ENCODE data around the gene ICA1.
"Not testable (repeated sequence)": the region's sequence is repeated elsewhere in the genome, so short reads cannot be mapped to it uniquely, and the experiment has no call there.

The ICA1 gene

DNA sequence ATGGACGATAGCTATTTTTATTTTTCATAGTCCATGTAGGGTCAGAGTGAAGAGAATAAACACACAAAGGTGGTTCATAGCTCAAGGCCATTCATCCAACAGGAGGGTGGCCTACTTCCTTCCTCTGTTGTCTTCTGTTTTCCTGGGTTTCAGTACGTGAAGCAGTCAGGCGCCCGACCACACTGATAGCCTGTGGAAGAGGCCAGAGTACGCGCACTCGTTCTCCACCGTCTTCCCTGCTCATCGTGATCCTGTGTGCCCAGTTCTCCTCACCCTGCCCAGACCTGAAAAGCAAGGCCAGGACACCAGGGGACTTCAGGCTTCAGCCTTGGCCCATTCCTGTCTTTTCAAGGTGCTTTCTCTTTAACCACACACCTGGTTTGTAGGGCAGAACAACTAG lies 158.7 kb downstream of the ICA1 start:
- TF ChIP-seq CTCF (IDR thresholded peaks at IDR 0.05; ENCODE audit: low read depth, low read length) = no peak

DNA sequence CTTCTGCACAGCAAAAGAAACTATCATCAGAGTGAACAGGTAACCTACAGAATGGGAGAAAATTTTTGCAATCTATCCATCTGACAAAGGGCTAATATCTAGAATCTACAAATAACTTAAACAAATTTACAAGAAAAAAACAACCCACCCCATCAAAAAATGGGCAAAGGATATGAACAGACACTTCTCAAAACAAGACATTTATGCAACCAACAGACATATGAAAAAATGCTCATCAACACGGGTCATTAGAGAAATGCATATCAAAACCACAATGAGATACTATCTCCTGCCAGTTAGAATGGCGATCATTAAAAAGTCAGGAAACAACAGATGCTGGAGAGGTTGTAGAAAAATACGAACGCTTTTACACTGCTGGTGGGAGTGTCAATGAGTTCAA lies 160.7 kb downstream of the ICA1 start:
- DNase-seq (ENCODE audit: low read depth, low spot score); in situ Hi-C loops (cut with HindIII; ENCODE audit: low sequenced_read_pairs); H3K4me3 ChIP-seq (ENCODE audit: low read depth, low read length): not testable (repeated sequence)

More for the DNA sequence above, 158.7 kb downstream of the ICA1 start:
- DNase-seq (ENCODE audit: low read depth, low spot score) = no peak
- in situ Hi-C loops (cut with HindIII; ENCODE audit: low sequenced_read_pairs) = no loop called here
- H3K4me3 ChIP-seq (ENCODE audit: low read depth, low read length) = no peak overlapping the region

- no peak for DNase-seq (ENCODE audit: low read depth, low spot score)
- no peak overlapping the region for H3K4me3 ChIP-seq (ENCODE audit: low read depth, low read length)
- in situ Hi-C loops (cut with HindIII; ENCODE audit: low sequenced_read_pairs) = no loop called here
- no peak for TF ChIP-seq CTCF (IDR thresholded peaks at IDR 0.05; ENCODE audit: low read depth, low read length)
Measured at GRCh38 chr7:8094164-8095140, 167.5 kb downstream of the ICA1 start.

GRCh38 chr7:8092140-8092539 lies 169.8 kb downstream of the ICA1 start:
- no peak for TF ChIP-seq CTCF (IDR thresholded peaks at IDR 0.05; ENCODE audit: low read depth, low read length)
- DNase-seq (ENCODE audit: low read depth, low spot score) = no peak
- in situ Hi-C loops (cut with HindIII; ENCODE audit: low sequenced_read_pairs) = no loop called here
- H3K4me3 ChIP-seq (ENCODE audit: low read depth, low read length) = no peak overlapping the region

DNA sequence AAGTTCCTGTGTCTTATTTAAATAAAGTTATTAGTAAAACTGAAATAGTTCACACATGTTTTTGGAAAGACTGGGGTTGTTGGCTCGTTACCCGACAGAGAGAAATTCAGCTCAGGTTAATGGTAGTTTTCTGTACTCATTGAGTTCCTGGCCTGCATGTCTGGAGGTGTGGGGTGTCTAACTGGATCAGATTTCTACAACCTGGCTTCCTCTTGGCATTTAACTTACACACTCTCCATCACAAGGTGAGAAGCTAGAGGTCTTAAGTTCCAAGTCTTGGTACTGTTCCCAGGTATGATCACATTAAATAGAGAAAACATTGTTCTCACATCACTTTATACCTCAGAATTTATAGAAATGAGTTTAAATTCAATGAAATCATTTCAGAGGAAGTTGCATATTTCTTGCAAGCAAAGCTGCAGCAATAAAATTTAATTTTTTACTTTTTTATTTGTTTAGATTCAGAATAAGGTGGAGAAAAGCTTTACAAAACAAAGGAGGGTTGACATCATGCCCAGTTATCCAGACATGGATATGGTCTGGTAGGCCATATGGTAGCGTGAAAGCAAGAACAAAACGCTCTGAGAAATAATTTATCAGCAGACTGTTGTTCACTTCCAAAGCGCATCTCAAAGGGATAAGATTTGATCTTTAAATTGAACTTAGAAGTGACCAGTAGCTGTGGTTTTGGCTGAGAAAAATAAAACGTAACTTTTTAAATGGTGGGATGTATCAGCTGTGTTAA lies 172.8 kb downstream of the ICA1 start:
- H3K4me3 ChIP-seq (ENCODE audit: low read depth, low read length) = no peak overlapping the region
- DNase-seq (ENCODE audit: low read depth, low spot score) = no peak
- no peak for TF ChIP-seq CTCF (IDR thresholded peaks at IDR 0.05; ENCODE audit: low read depth, low read length)
- in situ Hi-C loops (cut with HindIII; ENCODE audit: low sequenced_read_pairs) = no loop called here

GRCh38 chr7:8086239-8086638 lies 175.7 kb downstream of the ICA1 start:
- in situ Hi-C loops (cut with HindIII; ENCODE audit: low sequenced_read_pairs) = no loop called here
- DNase-seq (ENCODE audit: low read depth, low spot score) = no peak
- TF ChIP-seq CTCF (IDR thresholded peaks at IDR 0.05; ENCODE audit: low read depth, low read length) = no peak
- H3K4me3 ChIP-seq (ENCODE audit: low read depth, low read length) = no peak overlapping the region

- no peak for DNase-seq (ENCODE audit: low read depth, low spot score)
- TF ChIP-seq CTCF (IDR thresholded peaks at IDR 0.05; ENCODE audit: low read depth, low read length) = no peak
- in situ Hi-C loops (cut with HindIII; ENCODE audit: low sequenced_read_pairs) = no loop called here
- H3K4me3 ChIP-seq (ENCODE audit: low read depth, low read length) = no peak overlapping the region
Measured at GRCh38 chr7:8085420-8085819, 176.5 kb downstream of the ICA1 start.

All from astrocyte of the spinal cord (primary cell).